Motor neuron (in vitro differentiated cells): Measurements from ENCODE around the gene WFIKKN1. TPM values are rescaled to one million over a fixed set of nuclear protein-coding genes. Genes with fewer than 3 reads are reported as not detected.

Experiments used
- ATAC-seq, 8 experiments: fragments of 200-7000 bp; cut with Tn5 transposase; replicated peaks in 6 of 8; 2 replicates each; pipeline ENCODE4 v1.8.0; 2021; ENCODE audit warnings: mild to moderate bottlenecking in 8 of 8, moderate library complexity in 8 of 8
- H3K27ac ChIP-seq, 2 donors: fragments of 250-450 bp; sonication (Bioruptor Pico); 2 replicates each; pipeline ENCODE4 v1.9.0; 2021; ENCODE audit warnings: antibody characterized with exemption in 2 of 2, mild to moderate bottlenecking in 2 of 2, moderate library complexity in 1 of 2
- H3K4me1 ChIP-seq, 2 donors: fragments of 250-450 bp; sonication (Bioruptor Pico); replicated peaks in 1 of 2; 2 replicates each; pipeline ENCODE4 v1.6.1; 2021; ENCODE audit warnings: antibody characterized with exemption in 2 of 2, mild to moderate bottlenecking in 2 of 2, moderate library complexity in 1 of 2
- H3K4me3 ChIP-seq, 5 donors: fragments of 250-450 bp; sonication (Bioruptor Pico); 2 replicates each; pipeline ENCODE4 v1.9.0; 2021; ENCODE audit warnings: antibody characterized with exemption in 5 of 5, mild to moderate bottlenecking in 5 of 5, moderate library complexity in 4 of 5
- WGBS, 10 experiments: fragments of 450-650 bp; shearing (Covaris generic); methylation state at CpG; one replicate each; pipeline ENCODE4 v1.0.0; 2022; 5-methylcytosine and 5-hydroxymethylcytosine counted together
- in situ Hi-C, 9 experiments: fragments of 400-800 bp; cut with MboI; loops; one replicate each; pipeline ENCODE4 v1.15.0; 2021; ENCODE audit warnings: low sequenced_read_pairs in 9 of 9, low pct_unique_long_range_greater_than_20kb in 2 of 9; ENCODE audit not compliant: unreplicated experiment in 9 of 9
- total RNA-seq, 8 experiments: library from RNA; unstranded; fragments of 300-600 nt; gene quantifications; 2 replicates each; pipeline versions ENCODE4 v1.2.3 to v1.2.4, GENCODE V29; 2022

Gene WFIKKN1
- 1 to 10 TPM in 2 of 8 experiments, under 1 TPM in 6; 0.14 to 9.0 (median 0.54) TPM for total RNA-seq

GRCh38 chr16:630815-631405 lies at the start of gene WFIKKN1:
WFIKKN1 (plus strand) TSS chr16:630985; CDS start chr16:631254, 269 bp downstream.
- in situ Hi-C loops, result no loop called here
- ATAC-seq, result peak; percentile 2 to 41 (median 23)
- Histone ChIP-seq H3K4me1 (peaks cover 30 to 35% of the 10 kb centered on the region in 2 donors), H3K4me3 (peak within 1 kb of the TSS in 1 of 5 donors; percentile 4), H3K27ac (peak within 1 kb of the TSS; percentile 29 to 79)
- WGBS, 10 experiments, result 0 to 20% methylated on average over 1 to 3 of the region's 23 CpGs; no CpG with 5 or more reads in 8 of the 10 experiments

DNA sequence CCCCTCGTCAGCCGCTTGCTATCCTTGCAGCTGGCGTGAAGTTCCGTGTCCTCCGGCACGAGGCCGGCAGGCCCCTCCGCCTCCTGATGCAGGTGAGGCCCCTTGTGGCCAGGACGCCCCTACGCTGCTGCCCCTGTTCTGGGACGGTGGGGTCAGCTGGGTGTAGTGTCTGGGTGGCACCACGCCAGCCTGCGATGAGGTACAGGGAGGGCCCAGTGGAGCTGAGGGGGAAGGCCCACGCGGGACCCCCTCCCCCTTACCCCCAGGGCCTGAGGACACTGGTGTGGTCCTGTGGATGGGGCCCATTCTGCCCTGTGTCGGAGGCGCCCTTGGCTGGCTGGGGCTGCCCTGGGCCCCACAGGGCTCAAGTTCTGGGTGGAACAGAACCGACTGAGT lies 48.6 kb upstream of the WFIKKN1 start:
- in situ Hi-C loops, result no loop called here
- 100% methylated on average over 1 of the region's 18 CpGs; no CpG with 5 or more reads in 9 of the 10 experiments for WGBS, 10 experiments
- no peak for ATAC-seq
- no peak overlapping the region for H3K4me3 ChIP-seq
- H3K27ac ChIP-seq, result no peak overlapping the region
- H3K4me1 ChIP-seq, result peaks cover 13 to 19% of the 10 kb centered on the region in 2 donors

GRCh38 chr16:582614-583331 lies 48.0 kb upstream of the WFIKKN1 start:
- Histone ChIP-seq H3K4me3 (no peak overlapping the region), H3K4me1 (peaks cover 17 to 20% of the 10 kb centered on the region in 2 donors), H3K27ac (no peak overlapping the region)
- no peak for ATAC-seq
- WGBS, 10 experiments, result 40 to 100% (median 60%) methylated on average over 1 to 3 of the region's 21 CpGs; no CpG with 5 or more reads in 7 of the 10 experiments
- in situ Hi-C loops, result no loop called here

DNA sequence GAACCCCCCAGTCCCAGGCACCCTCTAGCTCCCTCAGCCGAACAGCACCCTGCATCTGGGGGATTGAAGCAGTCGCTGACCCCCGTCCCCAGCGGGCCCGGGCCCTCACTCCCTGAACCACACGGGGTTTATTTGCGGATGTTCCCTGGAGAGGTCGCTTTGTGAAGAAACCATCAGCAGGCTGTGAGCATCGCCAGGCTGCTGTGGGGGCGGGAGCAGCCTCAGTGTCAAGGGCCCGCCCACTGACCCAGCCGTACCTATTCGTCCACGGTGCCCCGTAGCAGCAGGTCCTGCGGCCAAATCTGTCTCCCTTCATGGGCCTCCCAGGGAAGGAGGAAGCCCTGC lies 47.3 kb upstream of the WFIKKN1 start:
- H3K4me1 ChIP-seq, result peaks cover 22 to 26% of the 10 kb centered on the region in 2 donors
- ATAC-seq, result peak in 6 of 8 experiments; percentile 2 to 54 (median 47)
- WGBS, 10 experiments, result 31% methylated on average over 5 of the region's 16 CpGs; no CpG with 5 or more reads in 9 of the 10 experiments
- H3K27ac ChIP-seq, result peak overlapping the region in 1 of 2 donors; percentile 20
- no peak overlapping the region for H3K4me3 ChIP-seq
- in situ Hi-C loops, result no loop called here

GRCh38 chr16:583815-584591 lies 46.8 kb upstream of the WFIKKN1 start:
- peak in 6 of 8 experiments; percentile 16 to 70 (median 66) for ATAC-seq
- peak overlapping the region in 1 of 2 donors; percentile 20 for H3K27ac ChIP-seq
- H3K4me1 ChIP-seq, result peaks cover 22 to 25% of the 10 kb centered on the region in 2 donors
- no peak overlapping the region for H3K4me3 ChIP-seq
- in situ Hi-C loops, result no loop called here
- 39% methylated on average over 4 of the region's 38 CpGs; no CpG with 5 or more reads in 9 of the 10 experiments for WGBS, 10 experiments

DNA sequence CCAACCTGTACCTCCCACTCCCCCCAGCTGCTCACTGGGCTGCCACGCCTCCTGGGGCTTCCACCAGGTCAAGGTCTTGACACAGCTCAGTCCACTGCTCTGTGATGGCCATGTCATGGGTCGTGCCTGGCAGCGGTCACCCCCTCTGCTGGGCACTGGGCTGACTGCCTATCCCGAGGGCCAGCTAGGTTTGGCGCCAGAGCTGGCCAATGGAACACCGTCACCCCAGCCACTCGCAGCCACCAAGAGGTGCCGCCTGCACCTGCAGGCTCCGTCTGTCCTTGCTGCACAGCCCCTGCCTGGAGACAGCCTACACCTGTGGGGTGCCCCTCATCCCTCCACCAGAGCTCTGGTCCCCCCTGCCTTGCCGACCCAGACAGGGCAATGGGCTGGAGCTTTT lies 45.4 kb upstream of the WFIKKN1 start:
- H3K4me3 ChIP-seq, result no peak overlapping the region
- no peak for ATAC-seq
- WGBS, 10 experiments, result 20 to 33% methylated on average over 1 to 2 of the region's 10 CpGs; no CpG with 5 or more reads in 8 of the 10 experiments
- H3K27ac ChIP-seq, result no peak overlapping the region
- peaks cover 22 to 23% of the 10 kb centered on the region in 2 donors for H3K4me1 ChIP-seq
- in situ Hi-C loops, result no loop called here

- Histone ChIP-seq H3K4me3 (no peak overlapping the region), H3K27ac (no peak overlapping the region), H3K4me1 (peaks cover 27 to 28% of the 10 kb centered on the region in 2 donors)
- no peak for ATAC-seq
- WGBS, 10 experiments, result 7 to 100% (median 39%) methylated on average over 1 to 11 of the region's 16 CpGs; no CpG with 5 or more reads in 3 of the 10 experiments
- in situ Hi-C loops, result no loop called here
These were observed 44.6 kb upstream of the WFIKKN1 start for GRCh38 chr16:586047-586644.

GRCh38 chr16:586645-587590 lies 43.9 kb upstream of the WFIKKN1 start:
- H3K4me1 ChIP-seq, result peaks cover 27 to 28% of the 10 kb centered on the region in 2 donors
- in situ Hi-C loops, result no loop called here

DNA sequence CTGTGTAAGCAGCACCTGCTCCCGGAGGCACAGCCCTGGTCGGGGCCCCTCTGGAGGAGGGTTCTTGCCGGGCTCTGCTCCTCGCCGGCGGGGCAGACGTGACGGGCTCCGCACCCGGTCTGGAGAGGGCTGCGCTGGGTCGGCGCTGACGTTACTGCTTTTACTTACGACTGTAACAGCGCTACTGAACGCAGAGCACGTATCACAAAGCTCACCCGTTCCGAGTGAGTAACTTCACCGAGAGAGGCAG lies 42.2 kb upstream of the WFIKKN1 start:
- ATAC-seq, result peak in 7 of 8 experiments; percentile 1 to 12 (median 4)

More at GRCh38 chr16:586645-587590, 43.9 kb upstream of the WFIKKN1 start:
- Histone ChIP-seq H3K27ac (no peak overlapping the region), H3K4me3 (no peak overlapping the region)
- WGBS, 10 experiments, result 50 to 80% (median 62%) methylated on average over 1 to 2 of the region's 14 CpGs; no CpG with 5 or more reads in 6 of the 10 experiments
- no peak for ATAC-seq

GRCh38 chr16:588889-589657 lies 41.7 kb upstream of the WFIKKN1 start:
- Histone ChIP-seq H3K27ac (peak overlapping the region; percentile 99), H3K4me1 (peaks cover 15 to 17% of the 10 kb centered on the region in 2 donors), H3K4me3 (peak overlapping the region; percentile 69 to 96 (median 90))
- in situ Hi-C loops, result no loop called here
- 0 to 3% (median 0%) methylated on average over 5 to 10 of the region's 107 CpGs; no CpG with 5 or more reads in 7 of the 10 experiments for WGBS, 10 experiments
- peak; percentile 67 to 83 (median 78) for ATAC-seq

More for the DNA sequence above, 42.2 kb upstream of the WFIKKN1 start:
- in situ Hi-C loops, result no loop called here
- peak overlapping the region; percentile 99 for H3K27ac ChIP-seq
- H3K4me3 ChIP-seq, result peak overlapping the region; percentile 69 to 96 (median 90)
- H3K4me1 ChIP-seq, result peaks cover 20 to 22% of the 10 kb centered on the region in 2 donors
- WGBS, 10 experiments, result 0 to 3% (median 0%) methylated on average over 2 to 7 of the region's 21 CpGs; no CpG with 5 or more reads in 6 of the 10 experiments

- WGBS, 10 experiments, result no CpG with 5 or more reads among the region's 67 CpGs
- Histone ChIP-seq H3K4me1 (peaks cover 12 to 14% of the 10 kb centered on the region in 2 donors), H3K27ac (peak within 1 kb of the TSS; percentile 99), H3K4me3 (peak within 1 kb of the TSS; percentile 69 to 96 (median 90))
- in situ Hi-C loops, result no loop called here
- ATAC-seq, result peak; percentile 70 to 90 (median 87)
These were observed 41.1 kb upstream of the WFIKKN1 start, which contains the start of gene RAB40C for GRCh38 chr16:589658-590187. RAB40C (plus strand) TSS chr16:590066; CDS start chr16:590292, 226 bp downstream.
